ENCODE data around the gene MLLT3.

- TF ChIP-seq CTCF (IDR thresholded peaks at IDR 0.05), result no peak
- TF ChIP-seq POLR2A (IDR thresholded peaks at IDR 0.05), result no peak
Measured at GRCh38 chr9:20616808-20617207, 5.5 kb downstream of the MLLT3 start.

Data from thyroid gland (tissue), 4 donors.